C4-2B (cell line): ENCODE measurements around the gene GON4L.

ENCODE experiments used
- CTCF ChIP-seq: fragments of 450-650 bp; conservative IDR thresholded peaks from 2 replicates; pipeline ENCODE4 v1.5.1; 2017; ENCODE audit warnings: mild to moderate bottlenecking
- ZFX ChIP-seq: fragments of 450-650 bp; IDR thresholded peaks from 2 replicates; pipeline ENCODE4 v1.6.1; 2017

DNA sequence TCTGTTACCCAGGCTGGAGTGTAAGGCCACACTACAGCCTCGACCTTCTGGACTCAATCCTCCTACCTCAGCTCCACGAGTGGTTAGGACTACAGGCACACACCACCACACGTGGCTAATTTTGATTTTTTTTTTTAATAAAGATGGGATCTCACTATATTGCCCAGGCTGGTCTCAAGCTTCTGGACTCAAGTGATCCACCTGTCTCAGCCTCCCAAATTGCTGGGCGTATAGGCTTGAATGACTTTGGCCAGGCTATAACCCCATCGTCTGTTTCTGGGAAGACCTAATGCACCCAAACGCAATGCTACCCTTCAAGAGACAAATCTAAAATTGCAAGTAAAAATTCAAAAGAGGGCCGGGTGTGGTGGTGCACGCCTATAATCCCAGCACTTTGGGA, 116.0 kb downstream of the GON4L start:
- no peak for TF ChIP-seq CTCF
- TF ChIP-seq ZFX: no peak
